Loucy (cell line): ENCODE results near the gene MAPRE3.

Experiments
- EZH2phosphoT487 ChIP-seq: fragments of 200-600 bp; IDR thresholded peaks from 2 replicates; pipeline ENCODE4 v1.6.1; 2018; ENCODE audit warnings: antibody characterized with exemption, mild to moderate bottlenecking, moderate library complexity, borderline replicate concordance
- TF ChIP-seq, protein P1 (sequence below): fragments of 200-600 bp; sonication (generic); conservative IDR thresholded peaks from 2 replicates; pipeline ENCODE4 v1.5.1; 2014; ENCODE audit warnings: mild to moderate bottlenecking, antibody characterized with exemption, low read length

GRCh38 chr2:27051902-27052645, 81.6 kb downstream of the MAPRE3 start:
- TF ChIP-seq EZH2phosphoT487: no peak
- TF ChIP-seq, protein P1, sequence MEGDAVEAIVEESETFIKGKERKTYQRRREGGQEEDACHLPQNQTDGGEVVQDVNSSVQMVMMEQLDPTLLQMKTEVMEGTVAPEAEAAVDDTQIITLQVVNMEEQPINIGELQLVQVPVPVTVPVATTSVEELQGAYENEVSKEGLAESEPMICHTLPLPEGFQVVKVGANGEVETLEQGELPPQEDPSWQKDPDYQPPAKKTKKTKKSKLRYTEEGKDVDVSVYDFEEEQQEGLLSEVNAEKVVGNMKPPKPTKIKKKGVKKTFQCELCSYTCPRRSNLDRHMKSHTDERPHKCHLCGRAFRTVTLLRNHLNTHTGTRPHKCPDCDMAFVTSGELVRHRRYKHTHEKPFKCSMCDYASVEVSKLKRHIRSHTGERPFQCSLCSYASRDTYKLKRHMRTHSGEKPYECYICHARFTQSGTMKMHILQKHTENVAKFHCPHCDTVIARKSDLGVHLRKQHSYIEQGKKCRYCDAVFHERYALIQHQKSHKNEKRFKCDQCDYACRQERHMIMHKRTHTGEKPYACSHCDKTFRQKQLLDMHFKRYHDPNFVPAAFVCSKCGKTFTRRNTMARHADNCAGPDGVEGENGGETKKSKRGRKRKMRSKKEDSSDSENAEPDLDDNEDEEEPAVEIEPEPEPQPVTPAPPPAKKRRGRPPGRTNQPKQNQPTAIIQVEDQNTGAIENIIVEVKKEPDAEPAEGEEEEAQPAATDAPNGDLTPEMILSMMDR: no peak
